ENCODE results near the gene PRKAG2. TPM values are rescaled to one million over a fixed set of nuclear protein-coding genes. Genes with fewer than 3 reads are reported as not detected.

The PRKAG2 gene
- polyA plus RNA-seq, 1 of the 3 experiments (the other 2 are of a cell fraction), result 51.6 TPM

DNA sequence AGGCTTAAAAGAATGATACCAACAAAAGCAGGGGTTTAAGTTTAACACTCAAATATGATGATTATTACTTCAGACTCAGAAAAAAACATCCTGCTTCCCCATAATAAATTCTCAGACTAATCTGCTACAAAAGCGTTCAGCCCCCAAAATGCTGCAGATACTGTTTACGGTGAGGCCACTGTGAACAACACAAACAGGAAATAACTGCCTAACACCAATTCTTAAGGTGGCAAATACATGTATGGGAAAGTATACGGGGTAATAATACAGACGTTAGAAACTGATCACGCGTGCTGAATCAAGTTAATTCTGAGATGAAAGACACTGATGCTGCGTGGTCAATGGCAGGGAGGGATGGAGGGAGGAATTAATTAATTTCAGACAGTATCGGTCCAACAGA is 295.2 kb downstream of the PRKAG2 start:
- Histone ChIP-seq H3K36me3 (replicated peaks in 1 of 2; ENCODE audit: control insufficient read depth in 1 of 2, insufficient read depth in 2 of 2, low read length in 1 of 2) (peaks cover 4 to 11% of the 10 kb centered on the region in 2 experiments), H3K27ac (ENCODE audit: low read depth in 2 of 2, low read length in 1 of 2) (no peak overlapping the region), H3K9ac (no peak overlapping the region), H3K9me2 (no peaks in the 10 kb centered on the region), H2AFZ (ENCODE audit: low read depth) (no peak overlapping the region), H3K4me3 (ENCODE audit: low read depth in 2 of 2, low read length in 1 of 2) (no peak overlapping the region), H3K27me3 (ENCODE audit: insufficient read depth) (no peaks in the 10 kb centered on the region), H3K4me1 (ENCODE audit: control insufficient read depth in 1 of 2, insufficient read depth in 2 of 2, low read depth in 1 of 2, low read length in 1 of 2) (no peaks in the 10 kb centered on the region), H3K9me3 (peaks cover 15% of the 10 kb centered on the region; the same call in 1 of the 2 replicates), H3K4me2 (no peak overlapping the region), H3K79me2 (ENCODE audit: insufficient read depth) (peaks cover 20% of the 10 kb centered on the region), H4K20me1 (ENCODE audit: insufficient read depth) (no peaks in the 10 kb centered on the region), H3F3A (replicated peaks; ENCODE audit: insufficient read depth) (no peaks in the 10 kb centered on the region)
- DNase-seq, result no peak
- WGBS (ENCODE audit: low lambda C conversion rate), result 85% methylated on average over 8 of the region's 8 CpGs
- TF ChIP-seq MEF2A (IDR thresholded peaks at IDR 0.05; ENCODE audit: borderline replicate concordance, low read depth), result no peak
- no peak for TF ChIP-seq FOSL2 (IDR thresholded peaks at IDR 0.05; ENCODE audit: borderline replicate concordance, low read depth)
- POLR2A ChIA-PET, result no interaction called here
- CTCF ChIA-PET, result interaction anchor here (0.7 to 1.4 kb wide), 5 partner anchors 28 to 1343 kb away, joined by 3 read pairs; no protein-coding TSS in a partner anchor

DNA sequence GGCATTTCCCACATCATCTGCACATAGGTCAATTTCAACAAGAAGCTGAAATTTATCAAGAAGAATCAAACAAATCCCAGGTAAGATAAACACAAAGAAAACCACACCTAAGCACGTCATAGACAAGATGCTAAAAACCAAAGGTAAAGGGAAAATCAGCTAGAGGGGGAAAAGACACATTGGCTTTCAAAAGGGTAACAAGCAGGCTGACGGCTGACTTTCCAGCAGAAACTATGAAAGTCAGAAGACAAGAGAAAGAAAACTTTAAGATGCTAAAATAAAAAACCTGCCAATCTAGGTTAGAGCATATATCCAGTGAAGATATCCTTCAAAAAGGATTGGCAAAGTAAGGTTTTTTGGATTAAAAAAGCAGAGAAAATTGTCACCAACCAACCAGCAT is 297.3 kb downstream of the PRKAG2 start:
- CTCF ChIA-PET, result no interaction called here
- no peak overlapping the region for H3K4me3 ChIP-seq (ENCODE audit: low read depth in 2 of 2, low read length in 1 of 2)

GRCh38 chr7:151575410-151575809 is 301.5 kb downstream of the PRKAG2 start:
- WGBS (ENCODE audit: low lambda C conversion rate), result 96% methylated on average over 7 of the region's 7 CpGs
- DNase-seq, result no peak
- Histone ChIP-seq H3K79me2 (ENCODE audit: insufficient read depth) (peaks cover 16% of the 10 kb centered on the region), H3K36me3 (replicated peaks in 1 of 2; ENCODE audit: control insufficient read depth in 1 of 2, insufficient read depth in 2 of 2, low read length in 1 of 2) (peaks cover 4 to 21% of the 10 kb centered on the region in 2 experiments), H2AFZ (ENCODE audit: low read depth) (no peak overlapping the region), H3F3A (replicated peaks; ENCODE audit: insufficient read depth) (no peaks in the 10 kb centered on the region), H3K4me2 (no peak overlapping the region), H3K9me3 (peaks cover 15% of the 10 kb centered on the region; the same call in 1 of the 2 replicates), H3K4me3 (ENCODE audit: low read depth in 2 of 2, low read length in 1 of 2) (no peak overlapping the region), H3K9me2 (no peaks in the 10 kb centered on the region), H3K27me3 (ENCODE audit: insufficient read depth) (no peaks in the 10 kb centered on the region), H4K20me1 (ENCODE audit: insufficient read depth) (no peaks in the 10 kb centered on the region), H3K9ac (no peak overlapping the region), H3K4me1 (ENCODE audit: control insufficient read depth in 1 of 2, insufficient read depth in 2 of 2, low read depth in 1 of 2, low read length in 1 of 2) (no peaks in the 10 kb centered on the region; a peak in 2 of 4 replicates), H3K27ac (ENCODE audit: low read depth in 2 of 2, low read length in 1 of 2) (no peak overlapping the region)
- CTCF ChIA-PET, result interaction anchor here (1.2 to 4.4 kb wide), 3 partner anchors 8 to 184 kb away, joined by 3 to 27 read pairs (median 6); no protein-coding TSS in a partner anchor
- POLR2A ChIA-PET, result no interaction called here
- TF ChIP-seq GABPA (IDR thresholded peaks at IDR 0.05; ENCODE audit: low read depth) (no peak), GATA2 (CRISPR knock-in tag; IDR thresholded peaks at IDR 0.05) (no peak), MXI1 (IDR thresholded peaks at IDR 0.05; ENCODE audit: low read depth, low read length) (no peak), TCF12 (IDR thresholded peaks at IDR 0.05) (no peak), YY1 (IDR thresholded peaks at IDR 0.05; ENCODE audit: low read depth) (no peak), MEF2A (IDR thresholded peaks at IDR 0.05; ENCODE audit: borderline replicate concordance, low read depth) (no peak), CHD2 (IDR thresholded peaks at IDR 0.05; ENCODE audit: low read length, partially characterized antibody) (no peak), POLR2AphosphoS5 (IDR thresholded peaks at IDR 0.05; ENCODE audit: low read depth, low read length) (no peak), RFX5 (IDR thresholded peaks at IDR 0.05; ENCODE audit: low read length) (no peak), PBX3 (IDR thresholded peaks at IDR 0.05) (no peak), RCOR1 (IDR thresholded peaks at IDR 0.05; ENCODE audit: low read length) (no peak), EP300 (IDR thresholded peaks at IDR 0.05; ENCODE audit: borderline replicate concordance in 1 of 2, low read depth in 1 of 2, low read length in 1 of 2) (no peak), FOSL2 (IDR thresholded peaks at IDR 0.05; ENCODE audit: borderline replicate concordance, low read depth) (no peak)
- TF ChIP-seq, protein P1, sequence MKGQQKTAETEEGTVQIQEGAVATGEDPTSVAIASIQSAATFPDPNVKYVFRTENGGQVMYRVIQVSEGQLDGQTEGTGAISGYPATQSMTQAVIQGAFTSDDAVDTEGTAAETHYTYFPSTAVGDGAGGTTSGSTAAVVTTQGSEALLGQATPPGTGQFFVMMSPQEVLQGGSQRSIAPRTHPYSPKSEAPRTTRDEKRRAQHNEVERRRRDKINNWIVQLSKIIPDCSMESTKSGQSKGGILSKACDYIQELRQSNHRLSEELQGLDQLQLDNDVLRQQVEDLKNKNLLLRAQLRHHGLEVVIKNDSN (IDR thresholded peaks at IDR 0.05; ENCODE audit: borderline replicate concordance, low read depth), result no peak
- TF ChIP-seq, protein P2, sequence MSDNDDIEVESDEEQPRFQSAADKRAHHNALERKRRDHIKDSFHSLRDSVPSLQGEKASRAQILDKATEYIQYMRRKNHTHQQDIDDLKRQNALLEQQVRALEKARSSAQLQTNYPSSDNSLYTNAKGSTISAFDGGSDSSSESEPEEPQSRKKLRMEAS (IDR thresholded peaks at IDR 0.05; ENCODE audit: low read depth), result no peak

More for the DNA sequence above, 297.3 kb downstream of the PRKAG2 start:
- DNase-seq, result no peak
- TF ChIP-seq, protein P1 (IDR thresholded peaks at IDR 0.05; ENCODE audit: borderline replicate concordance, low read depth), result 0 out of 2 replicates have a peak, but pooled peaks have one; percentile 9
- TF ChIP-seq PBX3 (IDR thresholded peaks at IDR 0.05), result no peak
- Histone ChIP-seq H3K9me3 (peaks cover 15% of the 10 kb centered on the region; the same call in 1 of the 2 replicates), H3K27me3 (ENCODE audit: insufficient read depth) (no peaks in the 10 kb centered on the region), H3K79me2 (ENCODE audit: insufficient read depth) (peaks cover 17% of the 10 kb centered on the region), H3K9ac (no peak overlapping the region), H3K4me1 (ENCODE audit: control insufficient read depth in 1 of 2, insufficient read depth in 2 of 2, low read depth in 1 of 2, low read length in 1 of 2) (no peaks in the 10 kb centered on the region; a peak in 1 of 4 replicates), H4K20me1 (ENCODE audit: insufficient read depth) (no peaks in the 10 kb centered on the region), H3K9me2 (no peaks in the 10 kb centered on the region), H2AFZ (ENCODE audit: low read depth) (no peak overlapping the region), H3K36me3 (replicated peaks in 1 of 2; ENCODE audit: control insufficient read depth in 1 of 2, insufficient read depth in 2 of 2, low read length in 1 of 2) (peaks cover 0 to 21% of the 10 kb centered on the region in 2 experiments), H3K27ac (ENCODE audit: low read depth in 2 of 2, low read length in 1 of 2) (no peak overlapping the region), H3K4me2 (no peak overlapping the region), H3F3A (replicated peaks; ENCODE audit: insufficient read depth) (no peaks in the 10 kb centered on the region)
- POLR2A ChIA-PET, result no interaction called here
- 91% methylated on average over 2 of the region's 2 CpGs for WGBS (ENCODE audit: low lambda C conversion rate)
